CD14-positive monocyte (primary cell): ENCODE data around the gene TMUB2. TPM values are rescaled to one million over a fixed set of nuclear protein-coding genes. Genes with fewer than 3 reads are reported as not detected.

Experiments
- DNase-seq, 3 donors: peaks; one replicate each; pipeline ENCODE4 v3.0.0-alpha.2; 2011 to 2022
- H2AFZ ChIP-seq: 2 replicates; pipeline ENCODE4 v1.6.0; 2012; ENCODE audit warnings: mild to moderate bottlenecking, low read depth, low read length, inconsistent platforms; ENCODE audit not compliant: insufficient read depth, poor library complexity, severe bottlenecking
- H3K27ac ChIP-seq, 2 donors: 1 replicate in 1 of 2; 2 replicates in 1 of 2; pipeline ENCODE4 v1.5.1; 2012 to 2013; ENCODE audit warnings: low read length in 2 of 2, control low read depth in 1 of 2, inconsistent platforms in 1 of 2, low read depth in 1 of 2, mild to moderate bottlenecking in 1 of 2
- H3K27me3 ChIP-seq, 2 donors: one replicate each; pipeline versions ENCODE4 v1.6.0 to v1.6.1; 2011 to 2013; ENCODE audit warnings: low read length in 2 of 2; ENCODE audit not compliant: control insufficient read depth in 2 of 2, insufficient read depth in 2 of 2
- H3K36me3 ChIP-seq, 2 donors: replicated peaks in 1 of 2; 1 replicate in 1 of 2; 2 replicates in 1 of 2; pipeline versions ENCODE4 v1.5.1 to v1.6.1; 2012 to 2013; ENCODE audit warnings: low read length in 2 of 2, control low read depth in 1 of 2, inconsistent platforms in 1 of 2, mild to moderate bottlenecking in 1 of 2; ENCODE audit not compliant: insufficient read depth in 2 of 2, control insufficient read depth in 1 of 2
- H3K4me1 ChIP-seq, 2 donors: 1 replicate in 1 of 2; 2 replicates in 1 of 2; pipeline versions ENCODE4 v1.5.1 to v1.6.1; 2012 to 2013; ENCODE audit warnings: low read length in 2 of 2, control low read depth in 1 of 2, inconsistent platforms in 1 of 2, mild to moderate bottlenecking in 1 of 2, moderate library complexity in 1 of 2; ENCODE audit not compliant: insufficient read depth in 2 of 2, control insufficient read depth in 1 of 2
- H3K4me2 ChIP-seq: replicated peaks from 2 replicates; pipeline ENCODE3; 2012; ENCODE audit warnings: low read length, moderate library complexity, mild to moderate bottlenecking; ENCODE audit not compliant: poor library complexity, severe bottlenecking; ENCODE audit errors: extremely low read depth
- H3K4me3 ChIP-seq, 3 experiments: fragments of 200-600 bp in 1 of 3; sonication (generic) in 1 of 3; replicated peaks in 1 of 3; 1 replicate in 2 of 3; 2 replicates in 1 of 3; pipeline ENCODE4 v1.5.1; 2011 to 2013; ENCODE audit warnings: low read length in 3 of 3, mild to moderate bottlenecking in 3 of 3, control low read depth in 2 of 3, low read depth in 2 of 3, inconsistent platforms in 1 of 3, moderate library complexity in 1 of 3
- H3K79me2 ChIP-seq: 2 replicates; pipeline ENCODE4 v1.6.0; 2012; ENCODE audit warnings: mild to moderate bottlenecking, control low read depth, inconsistent platforms, low read length, moderate library complexity; ENCODE audit not compliant: insufficient read depth
- H3K9ac ChIP-seq: 2 replicates; pipeline ENCODE4 v1.6.0; 2017; ENCODE audit warnings: low read length, mild to moderate bottlenecking; ENCODE audit not compliant: insufficient read depth, poor library complexity, severe bottlenecking
- H3K9me3 ChIP-seq, 2 donors: replicated peaks in 1 of 2; 1 replicate in 1 of 2; 2 replicates in 1 of 2; pipeline versions ENCODE4 v1.5.1 to v1.6.1; 2012 to 2013; ENCODE audit warnings: low read length in 2 of 2, control low read depth in 1 of 2; ENCODE audit not compliant: control insufficient read depth in 1 of 2, insufficient read depth in 1 of 2
- H4K20me1 ChIP-seq: 2 replicates; pipeline ENCODE4 v1.6.0; 2012; ENCODE audit warnings: mild to moderate bottlenecking, low read length, control low read depth, moderate library complexity; ENCODE audit not compliant: insufficient read depth
- H3K27ac Mint-ChIP-seq, 7 donors: one replicate each; pipeline ENCODE4 v1.8.0; 2020; ENCODE audit warnings: mild to moderate bottlenecking in 7 of 7, mixed read lengths in 7 of 7, moderate library complexity in 6 of 7, inconsistent platforms in 2 of 7
- H3K27me3 Mint-ChIP-seq, 3 donors: one replicate each; pipeline ENCODE4 v1.8.0; 2021 to 2022; ENCODE audit warnings: low read depth in 3 of 3, mild to moderate bottlenecking in 3 of 3, mixed read lengths in 3 of 3, moderate library complexity in 3 of 3, inconsistent platforms in 1 of 3
- H3K36me3 Mint-ChIP-seq, 2 donors: one replicate each; pipeline ENCODE4 v1.8.0; 2020; ENCODE audit warnings: mixed read lengths in 2 of 2, inconsistent platforms in 1 of 2, mild to moderate bottlenecking in 1 of 2
- H3K4me1 Mint-ChIP-seq: one replicate; pipeline ENCODE4 v1.8.0; 2020; ENCODE audit warnings: mild to moderate bottlenecking, mixed read lengths
- H3K4me3 Mint-ChIP-seq, 2 donors: one replicate each; pipeline ENCODE4 v1.8.0; 2020; ENCODE audit warnings: mild to moderate bottlenecking in 2 of 2, mixed read lengths in 2 of 2, moderate library complexity in 1 of 2
- H3K9me3 Mint-ChIP-seq, 7 donors: one replicate each; pipeline ENCODE4 v1.8.0; 2020 to 2022; ENCODE audit warnings: mixed read lengths in 7 of 7, mild to moderate bottlenecking in 6 of 7, moderate library complexity in 6 of 7, inconsistent platforms in 2 of 7
- WGBS: methylation state at CpG from one replicate; pipeline ENCODE4 v1.1.5; 2013; ENCODE audit warnings: missing lambda C conversion rate; ENCODE audit not compliant: insufficient coverage; 5-methylcytosine and 5-hydroxymethylcytosine counted together
- intact Hi-C, 2 donors: fragments of 100-400 bp; cut with micrococcal nuclease; formaldehyde crosslinking; loops; one replicate each; pipeline versions ENCODE4 v1.15.0 to v1.15.1; 2023
- polyA plus RNA-seq, 3 donors: library from polyadenylated mRNA; depleted of rRNA in 1 of 3; unstranded in 2 of 3; stranded (reverse) in 1 of 3; fragments of 300-500 nt in 2 of 3; fragments of >200 nt in 1 of 3; fragmentation: Illumina TruSeq in 2 of 3; gene quantifications; 1 replicate in 2 of 3; 2 replicates in 1 of 3; pipeline ENCODE4 v1.2.3, GENCODE V29; 2012 to 2021
- TF ChIP-seq, protein P1 (sequence below): fragments of 200-600 bp; IDR thresholded peaks from one replicate; pipeline ENCODE4 v1.8.0; 2022; ENCODE audit warnings: antibody characterized with exemption, mild to moderate bottlenecking

Gene TMUB2
- polyA plus RNA-seq, 3 donors, result 41.3 to 118 (median 41.7) TPM

- H3K27me3 ChIP-seq, result no peaks in the 10 kb centered on the region
- peaks cover 74% of the 10 kb centered on the region for H4K20me1 ChIP-seq
- no peak overlapping the region for H2AFZ ChIP-seq
- peaks cover 35 to 42% of the 10 kb centered on the region in 2 donors for H3K4me1 ChIP-seq
- no peak overlapping the region for H3K4me2 ChIP-seq
- H3K4me3 Mint-ChIP-seq, result no peak overlapping the region
- DNase-seq, result no peak
- peaks cover 33% of the 10 kb centered on the region for H3K4me1 Mint-ChIP-seq
- H3K36me3 ChIP-seq, result peaks cover 67 to 80% of the 10 kb centered on the region in 2 donors
- TF ChIP-seq, protein P1, sequence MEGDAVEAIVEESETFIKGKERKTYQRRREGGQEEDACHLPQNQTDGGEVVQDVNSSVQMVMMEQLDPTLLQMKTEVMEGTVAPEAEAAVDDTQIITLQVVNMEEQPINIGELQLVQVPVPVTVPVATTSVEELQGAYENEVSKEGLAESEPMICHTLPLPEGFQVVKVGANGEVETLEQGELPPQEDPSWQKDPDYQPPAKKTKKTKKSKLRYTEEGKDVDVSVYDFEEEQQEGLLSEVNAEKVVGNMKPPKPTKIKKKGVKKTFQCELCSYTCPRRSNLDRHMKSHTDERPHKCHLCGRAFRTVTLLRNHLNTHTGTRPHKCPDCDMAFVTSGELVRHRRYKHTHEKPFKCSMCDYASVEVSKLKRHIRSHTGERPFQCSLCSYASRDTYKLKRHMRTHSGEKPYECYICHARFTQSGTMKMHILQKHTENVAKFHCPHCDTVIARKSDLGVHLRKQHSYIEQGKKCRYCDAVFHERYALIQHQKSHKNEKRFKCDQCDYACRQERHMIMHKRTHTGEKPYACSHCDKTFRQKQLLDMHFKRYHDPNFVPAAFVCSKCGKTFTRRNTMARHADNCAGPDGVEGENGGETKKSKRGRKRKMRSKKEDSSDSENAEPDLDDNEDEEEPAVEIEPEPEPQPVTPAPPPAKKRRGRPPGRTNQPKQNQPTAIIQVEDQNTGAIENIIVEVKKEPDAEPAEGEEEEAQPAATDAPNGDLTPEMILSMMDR, result no peak
- H3K9ac ChIP-seq, result no peak overlapping the region
- peaks cover 56% of the 10 kb centered on the region for H3K79me2 ChIP-seq
- H3K27ac Mint-ChIP-seq, result peak overlapping the region in 5 of 7 donors; percentile 1 to 82 (median 42)
- WGBS, result 89% methylated on average over 12 of the region's 14 CpGs
- peaks cover 64 to 82% of the 10 kb centered on the region in 2 donors for H3K36me3 Mint-ChIP-seq
- no peaks in the 10 kb centered on the region for H3K9me3 Mint-ChIP-seq
- peak overlapping the region in 1 of 2 donors; percentile 48 for H3K27ac ChIP-seq
- H3K9me3 ChIP-seq, result no peaks in the 10 kb centered on the region
- intact Hi-C loops, result no loop called here
- H3K27me3 Mint-ChIP-seq, result peaks cover 0 to 2% (median 0%) of the 10 kb centered on the region in 3 donors
- no peak overlapping the region for H3K4me3 ChIP-seq
Measured at GRCh38 chr17:44193326-44194084, 6.7 kb downstream of the TMUB2 start.

GRCh38 chr17:44197107-44197506 lies 10.3 kb downstream of the TMUB2 start:
- Mint-ChIP-seq H3K27me3 (peaks cover 0 to 2% (median 0%) of the 10 kb centered on the region in 3 donors), H3K9me3 (no peaks in the 10 kb centered on the region), H3K4me3 (peak overlapping the region in 1 of 2 donors; percentile 4), H3K4me1 (peaks cover 38% of the 10 kb centered on the region), H3K27ac (peak overlapping the region in 2 of 7 donors; percentile 13 to 92), H3K36me3 (peaks cover 44 to 54% of the 10 kb centered on the region in 2 donors)
- H3K9me3 ChIP-seq, result no peaks in the 10 kb centered on the region
- intact Hi-C loops, result no loop called here
- H3K79me2 ChIP-seq, result peaks cover 52% of the 10 kb centered on the region
- no peak for DNase-seq
- TF ChIP-seq, protein P1, result no peak
- no peak overlapping the region for H2AFZ ChIP-seq
- no peak overlapping the region for H3K4me2 ChIP-seq
- H3K36me3 ChIP-seq, result peaks cover 45 to 53% of the 10 kb centered on the region in 2 donors
- H3K4me1 ChIP-seq, result peaks cover 33 to 41% of the 10 kb centered on the region in 2 donors
- H4K20me1 ChIP-seq, result peaks cover 54% of the 10 kb centered on the region
- no peak overlapping the region for H3K9ac ChIP-seq
- no peak overlapping the region for H3K4me3 ChIP-seq
- peak overlapping the region in 1 of 2 donors; percentile 89 for H3K27ac ChIP-seq
- H3K27me3 ChIP-seq, result no peaks in the 10 kb centered on the region
- WGBS, result 98% methylated on average over 15 of the region's 15 CpGs
